PC-3 (cell line): ENCODE results near the gene FOXP3.

Source experiments
- CTCF ChIP-seq: fragments of 300-600 bp; sonication (generic); conservative IDR thresholded peaks from 2 replicates; pipeline ENCODE4 v1.5.1; 2017; ENCODE audit warnings: antibody characterized with exemption, low read depth, mild to moderate bottlenecking, low read length
- EZH2 ChIP-seq: fragments of 300-600 bp; sonication (generic); IDR thresholded peaks from one replicate; pipeline ENCODE4 v1.6.1; 2017; ENCODE audit warnings: antibody characterized with exemption, mild to moderate bottlenecking, low read length; ENCODE audit not compliant: unreplicated experiment

- TF ChIP-seq CTCF (no peak), EZH2 (no peak)
Measured at GRCh38 chrX:49228185-49228584, 36.3 kb downstream of the FOXP3 start.
